ENCODE measurements around the gene WWC2.
"Not testable (repeated sequence)": the region's sequence is repeated elsewhere in the genome, so short reads cannot be mapped to it uniquely, and the experiment has no call there.

WWC2 gene

DNA sequence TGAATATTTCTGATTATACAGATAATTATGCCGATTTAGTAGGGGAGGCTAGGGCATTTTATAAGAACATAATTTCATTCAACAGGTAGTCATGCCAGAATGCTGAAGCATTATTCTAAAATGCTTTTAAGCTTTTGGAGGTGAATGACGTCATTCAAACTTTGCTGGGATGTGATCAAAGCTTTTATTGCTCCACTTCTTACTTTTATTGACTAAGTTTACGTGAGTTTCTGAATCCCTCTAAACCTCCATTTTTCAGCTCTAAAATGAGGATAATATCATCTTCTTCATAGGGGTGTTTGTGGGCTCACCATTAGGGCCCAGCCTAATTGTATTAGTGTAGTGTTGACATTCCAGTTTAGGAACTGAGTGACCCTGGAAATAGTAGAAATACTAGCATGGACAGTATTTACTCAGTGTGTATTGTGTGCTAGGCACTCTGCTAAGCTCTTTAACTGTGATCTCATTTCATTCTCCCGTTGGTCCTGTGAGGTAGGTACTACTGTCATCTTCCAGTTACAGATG is 3.0 kb downstream of the WWC2 start:
- no peak for DNase-seq

DNA sequence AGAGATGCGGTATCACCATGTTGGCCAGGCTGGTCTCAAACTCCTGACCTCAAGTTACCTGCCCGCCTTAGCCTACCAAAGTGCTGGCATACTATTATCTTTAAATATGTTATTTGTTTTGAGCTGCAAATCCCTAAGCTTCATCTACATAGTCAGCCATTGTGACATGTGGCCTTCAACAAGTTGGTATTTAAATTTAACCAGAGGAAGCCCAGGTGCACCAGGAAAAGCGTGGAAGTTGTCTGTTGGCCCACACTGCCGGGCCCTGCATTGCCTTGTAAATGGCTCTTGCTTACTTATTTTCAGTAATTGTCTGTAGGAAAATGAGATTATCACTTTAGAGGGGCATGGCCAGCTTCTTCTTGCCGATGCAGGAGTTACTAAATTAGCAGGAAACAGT is 6.0 kb downstream of the WWC2 start:
- no peak for DNase-seq

DNA sequence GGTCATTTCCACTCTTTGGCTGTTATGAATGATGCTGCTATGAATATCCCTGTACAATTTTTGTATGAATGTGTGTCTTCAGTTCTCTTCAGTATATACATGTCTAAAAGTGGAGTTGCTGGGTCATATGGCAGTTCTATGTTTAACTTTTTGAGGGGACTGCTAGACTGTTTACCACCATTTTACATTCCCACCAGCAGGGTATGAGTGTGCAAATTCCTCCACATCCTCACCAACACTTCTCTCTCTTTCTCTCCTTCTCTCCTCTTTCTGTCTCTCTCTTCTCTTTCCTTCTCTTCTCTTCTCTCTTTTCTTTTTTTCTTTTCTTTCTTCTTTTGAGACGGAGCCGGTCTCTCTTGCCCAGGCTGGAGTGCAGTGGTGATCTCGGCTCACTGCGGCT is 7.8 kb downstream of the WWC2 start:
- DNase-seq = peak; percentile 10

DNA sequence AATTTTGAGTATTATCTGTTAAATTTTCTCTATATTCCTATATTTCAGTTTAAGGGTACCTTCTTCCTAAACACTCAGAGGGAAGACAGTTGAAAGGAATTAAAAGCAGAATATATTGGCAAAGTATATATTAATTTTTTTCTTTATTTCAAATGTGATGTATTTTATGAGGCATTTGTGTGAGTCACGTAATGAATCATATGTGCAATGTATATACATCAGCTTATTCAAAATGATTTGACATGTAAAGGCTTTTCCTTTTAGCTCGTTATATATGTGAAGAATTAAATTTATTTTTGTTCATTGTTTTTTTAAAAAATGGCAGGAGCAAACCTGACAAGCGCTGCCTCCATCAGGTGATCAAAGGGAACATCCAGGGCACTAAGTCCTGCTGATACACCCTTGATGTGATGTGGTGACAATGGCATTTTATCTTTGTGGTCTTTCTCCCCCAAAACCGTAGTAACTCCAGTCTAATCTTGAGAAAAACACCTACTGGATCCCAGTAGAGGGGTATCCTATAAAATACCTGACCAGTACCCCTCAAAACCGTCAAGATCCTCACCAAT is 8.9 kb downstream of the WWC2 start:
- no peak for DNase-seq

DNA sequence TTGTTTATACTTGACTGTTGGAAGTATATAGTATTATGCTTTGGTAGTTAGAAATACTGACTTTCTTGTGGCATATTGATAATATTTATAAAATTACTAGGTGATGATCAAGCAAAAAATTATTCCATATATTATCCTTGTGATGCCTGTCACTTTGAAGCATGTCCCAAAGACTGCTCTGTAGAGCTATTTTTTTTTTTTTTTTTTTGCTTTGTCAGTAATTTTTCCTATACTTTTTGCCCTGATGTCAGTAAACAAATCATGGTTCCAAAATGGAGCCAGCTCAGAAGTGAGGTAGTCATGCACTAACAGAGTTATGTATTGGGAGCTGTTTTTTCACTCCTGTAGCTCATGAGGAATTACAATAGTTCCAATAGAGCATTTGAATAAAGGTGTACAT is 11.2 kb downstream of the WWC2 start:
- no peak for DNase-seq

DNA sequence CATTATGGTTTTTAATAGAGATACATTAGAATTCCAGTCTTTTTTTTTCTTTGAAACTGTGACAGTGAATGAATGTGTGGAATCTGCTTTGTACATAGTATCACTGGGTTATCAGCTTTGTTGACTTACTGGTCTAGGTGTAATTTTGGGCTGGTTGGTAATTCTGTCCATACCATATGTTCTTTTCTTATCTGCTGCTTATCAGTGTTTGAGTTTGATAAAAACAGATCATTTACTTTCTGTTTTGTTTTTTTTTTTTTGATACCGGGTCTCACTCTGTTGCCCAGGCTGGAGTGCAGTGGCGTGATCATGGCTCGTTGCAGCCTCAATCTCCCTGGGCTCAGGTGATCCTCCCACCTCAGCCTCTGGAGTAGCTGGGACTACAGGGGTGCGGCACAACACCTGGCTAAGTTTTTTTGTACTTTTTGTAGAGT is 12.4 kb downstream of the WWC2 start:
- no peak for DNase-seq

DNA sequence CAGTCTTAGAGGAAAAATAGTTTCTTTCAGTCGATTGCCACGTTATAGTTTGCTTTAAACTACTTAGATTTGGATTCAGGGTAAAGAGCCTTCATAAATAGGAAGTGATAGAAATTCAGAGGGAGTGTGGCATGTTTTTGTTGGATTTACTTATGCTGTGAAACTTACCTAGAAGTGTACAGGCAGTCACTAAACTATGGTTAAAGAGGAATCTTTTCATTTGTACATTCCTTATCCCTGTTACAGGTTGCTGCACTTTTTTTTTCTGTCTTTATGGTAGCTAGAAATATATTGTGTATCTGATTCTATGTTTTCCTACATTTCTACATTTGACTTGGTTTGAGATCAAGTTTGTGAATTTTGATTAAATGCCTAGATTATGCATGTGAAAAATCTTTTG is 19.1 kb downstream of the WWC2 start:
- no peak for DNase-seq

DNA sequence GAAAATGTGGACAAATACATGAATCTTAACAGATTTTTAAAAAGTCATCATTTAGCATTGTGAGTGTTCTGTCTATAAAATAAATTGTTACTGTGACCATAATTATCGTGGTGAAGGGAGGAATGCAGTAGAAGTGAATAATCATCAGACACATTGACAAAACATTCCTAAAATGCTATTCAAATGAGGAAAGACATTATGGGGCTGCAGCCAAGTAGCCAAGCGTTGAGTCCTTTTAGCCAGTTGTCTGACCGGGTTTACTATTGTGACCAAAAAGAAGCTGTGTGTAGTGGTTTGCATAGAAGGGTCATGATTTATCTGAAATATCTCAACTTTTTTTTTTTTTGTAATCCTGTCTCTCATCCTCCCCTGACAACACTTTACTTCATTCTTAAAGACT is 19.5 kb downstream of the WWC2 start:
- DNase-seq = peak; percentile 83

DNA sequence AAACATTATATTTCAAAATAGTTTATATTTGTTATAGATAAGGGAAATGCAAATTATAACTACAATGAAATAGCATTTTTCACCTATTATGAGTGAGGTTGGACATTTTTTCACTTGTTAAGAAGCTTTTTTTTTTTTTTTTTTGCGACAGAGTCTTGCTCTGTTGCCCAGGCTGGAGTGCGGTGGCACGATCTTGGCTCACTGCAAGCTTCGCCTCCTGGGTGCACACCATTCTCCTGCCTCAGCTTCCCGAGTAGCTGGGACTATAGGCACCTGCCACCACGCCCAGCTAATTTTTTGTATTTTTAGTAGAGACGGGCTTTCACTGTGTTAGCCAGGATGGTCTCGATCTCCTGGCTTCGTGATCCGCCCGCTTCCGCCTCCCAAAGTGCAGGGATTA is 22.6 kb downstream of the WWC2 start:
- DNase-seq = not testable (repeated sequence)

DNA sequence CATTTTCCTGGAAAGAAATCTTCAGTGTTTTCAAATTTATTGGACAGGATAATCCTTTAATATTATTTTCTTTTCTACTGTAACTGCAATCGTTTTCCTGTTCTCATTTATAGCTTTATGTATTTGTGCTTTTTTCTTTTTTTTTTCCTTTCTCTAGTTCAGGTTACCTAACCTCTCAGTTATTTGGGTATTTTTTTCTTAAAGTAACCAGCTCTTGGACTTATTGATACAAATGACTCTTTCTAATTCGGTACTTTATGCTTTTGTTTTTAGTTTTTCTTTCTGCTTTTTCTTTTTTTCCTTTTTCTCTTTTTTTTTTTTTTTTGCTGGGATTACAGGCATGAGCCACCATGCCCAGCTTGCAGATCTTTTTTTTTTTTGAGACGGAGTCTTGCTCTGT is 25.2 kb downstream of the WWC2 start:
- no peak for DNase-seq

DNA sequence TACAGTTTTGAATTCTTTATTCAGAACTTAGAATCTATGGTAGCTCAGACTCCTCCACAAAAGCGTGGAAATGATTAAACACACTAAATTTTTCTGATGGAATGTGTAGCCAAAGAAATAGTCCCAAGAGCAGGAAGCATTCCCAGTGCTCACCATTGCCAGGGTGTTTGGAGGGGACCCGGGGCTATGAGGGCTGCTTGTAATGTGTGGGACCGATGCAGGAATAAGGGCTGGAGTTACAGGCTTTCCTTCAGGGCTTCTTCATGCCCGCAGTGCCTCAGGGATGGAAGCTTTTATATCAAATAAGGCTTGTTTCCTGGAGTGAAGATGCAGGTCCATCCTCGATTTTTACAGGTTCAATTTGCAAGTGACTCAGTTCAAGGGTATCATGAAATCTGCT is 25.8 kb downstream of the WWC2 start:
- no peak for DNase-seq

DNA sequence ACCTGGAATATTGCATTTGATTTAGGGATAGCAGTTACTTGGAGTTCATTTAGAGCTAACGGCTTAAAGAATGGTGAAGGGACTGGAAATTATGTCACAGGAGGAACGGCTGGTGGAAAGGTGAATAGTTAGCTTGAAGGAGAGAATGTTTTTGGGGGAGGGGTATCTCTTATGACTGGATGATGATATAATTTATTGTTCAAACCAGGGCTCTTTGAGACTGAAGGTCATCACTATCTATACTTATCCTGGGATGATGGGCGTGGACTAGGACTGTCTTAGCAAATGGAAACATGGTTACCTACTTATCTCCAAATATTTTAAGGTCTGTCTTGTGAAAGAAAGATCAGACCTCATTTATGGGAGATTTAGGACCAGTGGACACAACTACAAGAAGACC is 30.1 kb downstream of the WWC2 start:
- DNase-seq = no peak

DNA sequence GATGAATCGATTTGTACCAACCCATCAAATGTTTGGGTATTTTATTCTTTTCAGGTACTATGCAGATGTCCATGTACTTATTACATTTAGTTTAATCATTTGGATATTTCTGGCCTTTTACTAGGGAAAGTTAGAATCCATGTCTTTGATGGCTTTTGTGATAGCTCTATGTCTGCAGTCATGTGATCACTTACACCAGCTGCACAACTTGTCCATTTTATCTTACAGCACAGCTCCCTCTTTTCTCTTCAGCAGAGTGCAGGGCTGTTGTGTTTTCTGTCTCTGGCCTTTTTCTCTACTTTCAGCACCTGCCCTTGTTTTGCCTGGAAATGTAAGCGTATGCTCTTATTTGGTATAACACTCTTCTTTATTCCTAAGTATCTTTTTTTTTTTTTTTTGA is 30.6 kb downstream of the WWC2 start:
- no peak for DNase-seq

DNA sequence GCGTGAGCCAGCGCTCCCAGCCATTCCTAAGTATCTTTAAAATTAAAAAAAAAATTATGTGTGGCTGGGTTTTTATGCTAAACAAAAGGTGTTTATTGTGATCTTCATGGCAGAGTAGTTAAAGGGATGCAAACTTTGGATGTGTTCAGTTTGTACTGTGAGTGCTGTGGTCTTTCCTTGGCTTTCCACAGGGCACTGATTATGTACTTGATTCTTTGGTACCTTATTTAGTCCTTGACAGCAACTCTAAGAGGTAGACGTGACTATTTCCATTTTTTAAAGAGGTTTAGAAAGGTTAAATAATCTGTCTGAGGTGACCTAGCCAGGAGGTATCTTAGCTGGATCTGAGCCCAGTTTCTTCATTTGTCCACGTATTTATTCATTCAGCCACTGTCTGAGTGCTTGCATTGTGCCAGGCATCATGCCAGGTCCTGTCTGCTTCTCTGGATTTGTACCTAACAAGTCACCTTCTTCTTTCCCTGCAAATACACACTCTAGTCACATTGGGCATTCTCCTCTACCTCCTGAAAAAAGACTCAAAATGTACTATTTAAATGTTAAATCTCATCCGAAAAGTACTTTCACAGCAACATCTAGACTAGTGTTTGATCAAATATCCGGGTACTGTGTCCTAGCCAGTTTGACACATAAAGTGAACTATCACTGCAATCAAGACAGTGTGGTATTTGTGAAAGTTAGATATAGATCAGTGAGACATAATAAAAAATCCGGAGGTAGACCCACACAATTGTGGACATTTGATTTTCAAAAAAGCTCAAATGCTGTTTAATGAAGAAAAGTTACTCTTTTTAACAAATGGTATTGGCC is 31.5 kb downstream of the WWC2 start:
- DNase-seq = no peak

DNA sequence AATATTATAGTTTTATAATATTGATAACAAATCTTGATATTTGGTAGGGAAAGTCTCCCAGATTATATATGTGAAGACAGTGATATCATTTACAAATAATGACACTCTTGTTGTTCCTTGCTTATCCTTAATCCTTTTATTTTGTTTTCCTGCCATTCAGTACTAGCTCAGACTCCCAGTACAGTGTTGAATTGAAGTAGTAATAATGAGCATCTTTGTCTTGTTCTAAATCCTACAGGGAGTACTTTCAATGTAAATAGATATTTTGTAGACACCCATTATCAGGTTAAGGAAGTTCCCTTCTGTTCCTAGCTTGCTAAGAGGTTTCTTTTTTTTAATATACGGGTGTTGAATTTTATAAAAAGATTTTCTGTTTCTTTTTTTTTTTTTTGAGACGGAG is 33.0 kb downstream of the WWC2 start:
- no peak for DNase-seq

DNA sequence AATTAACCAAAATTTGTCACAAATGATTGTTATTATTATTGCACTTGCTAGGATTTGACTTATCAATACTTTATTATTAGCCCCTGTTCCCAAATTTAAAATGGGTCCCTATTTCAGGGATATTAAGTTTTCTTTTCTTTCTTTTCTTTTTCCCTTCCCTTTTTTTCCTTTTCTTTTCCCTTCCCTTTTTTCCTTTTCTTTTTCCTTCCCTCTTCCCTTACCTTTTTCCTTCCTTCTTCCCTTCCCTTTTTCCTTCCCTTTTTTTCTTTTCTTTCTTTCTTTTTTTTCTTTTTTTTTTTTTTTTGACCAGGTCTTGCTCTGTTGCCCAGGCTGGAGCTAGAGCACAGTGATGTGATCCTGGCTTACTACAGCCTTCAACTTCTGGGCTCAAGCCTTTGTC is 33.8 kb downstream of the WWC2 start:
- DNase-seq = no peak

DNA sequence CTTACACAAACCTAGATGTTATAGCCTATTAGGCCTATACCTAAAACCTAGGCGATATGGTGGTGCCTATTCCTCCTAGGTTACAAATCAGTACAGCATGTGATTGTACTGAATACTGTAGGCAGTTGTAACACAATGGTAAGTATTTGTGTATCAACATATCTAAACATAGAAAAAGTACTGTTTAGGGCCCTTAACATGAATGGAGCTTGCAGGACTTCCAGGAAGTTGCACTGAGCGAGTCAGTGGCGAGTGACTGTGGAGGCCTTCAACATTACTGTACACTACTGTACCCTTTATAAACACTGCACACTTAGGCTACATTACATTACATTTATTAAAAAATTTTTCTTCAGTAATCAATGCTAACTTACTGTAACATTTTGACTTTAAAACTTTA is 37.8 kb downstream of the WWC2 start:
- no peak for DNase-seq

DNA sequence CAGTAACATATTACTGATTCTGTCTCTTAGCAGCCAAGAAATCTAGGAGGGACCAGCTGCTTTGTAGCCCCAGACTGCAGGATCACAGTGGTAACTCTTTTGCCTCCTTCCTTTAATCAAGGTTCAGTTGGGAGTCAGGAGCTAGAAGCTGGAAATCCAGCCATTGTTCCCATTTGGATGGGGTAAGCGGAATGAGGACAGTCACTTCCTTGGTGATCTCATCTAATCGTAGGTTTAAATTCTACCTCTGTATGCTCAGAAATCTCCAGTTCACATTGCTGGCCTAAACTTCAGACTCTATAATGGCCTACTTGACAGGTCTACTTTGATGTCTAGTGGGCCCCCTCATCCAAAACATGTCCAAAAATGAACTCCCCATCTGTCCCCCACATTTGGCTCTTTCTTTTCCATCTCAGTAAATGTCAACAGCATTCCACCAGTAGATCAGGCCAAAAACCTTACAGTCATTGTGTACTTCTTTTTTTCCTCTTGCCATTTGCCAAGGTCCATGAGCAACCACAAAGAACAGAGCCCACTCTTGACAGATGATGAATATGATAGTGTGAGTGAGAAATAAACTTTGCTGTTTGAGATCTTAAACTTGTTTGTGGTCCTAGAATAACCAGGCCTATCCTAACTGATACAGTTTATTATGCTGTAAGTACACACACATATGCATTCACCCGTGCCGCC is 40.1 kb downstream of the WWC2 start:
- no peak for DNase-seq

DNA sequence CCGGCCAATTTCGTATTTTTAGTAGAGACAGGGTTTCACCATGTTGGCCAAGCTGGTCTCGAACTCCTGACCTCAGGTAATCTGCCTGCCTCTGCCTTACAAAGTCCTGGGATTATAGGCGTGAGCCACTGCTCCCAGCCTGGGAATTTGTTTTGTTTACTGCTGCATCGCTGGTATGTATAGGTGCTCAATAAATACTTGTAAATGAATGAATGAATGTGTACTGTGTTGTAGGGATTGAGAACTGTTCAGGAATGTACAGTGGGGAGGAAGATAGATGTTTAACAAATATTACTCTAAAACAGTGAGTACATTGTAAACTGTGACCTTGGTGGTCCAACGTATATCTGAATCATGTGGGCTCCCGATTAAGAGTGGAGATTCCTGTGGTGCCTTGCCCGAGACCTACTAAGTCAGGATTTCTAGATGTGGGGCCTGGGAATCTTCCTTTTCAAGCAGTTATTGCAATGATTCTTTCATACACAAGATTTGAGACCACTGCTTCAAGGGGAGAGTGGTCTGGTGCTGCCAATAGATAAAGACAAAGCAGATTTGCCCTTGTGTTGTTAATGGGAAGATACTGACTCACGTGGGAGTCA is 41.0 kb downstream of the WWC2 start:
- DNase-seq = no peak

DNA sequence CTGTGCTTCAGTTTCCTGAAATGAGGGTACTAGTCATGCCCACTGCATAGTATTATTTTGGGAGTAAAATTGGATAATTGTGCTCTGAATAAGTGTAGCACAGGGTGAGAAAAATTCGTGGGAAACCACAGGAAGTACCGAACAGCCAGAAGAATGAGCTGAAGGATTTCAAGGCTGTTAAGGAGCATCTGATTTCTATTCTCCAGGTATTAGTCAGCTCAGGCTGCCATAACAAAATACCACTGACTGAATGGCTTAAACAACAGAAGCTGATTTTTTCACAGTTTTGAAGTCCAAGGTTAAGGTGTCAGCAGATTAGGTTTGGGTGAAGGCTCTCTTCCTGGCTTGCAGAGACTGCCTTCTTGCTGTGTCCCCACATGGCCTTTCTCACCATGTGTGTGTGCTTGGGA is 41.9 kb downstream of the WWC2 start:
- DNase-seq = peak; percentile 68

DNA sequence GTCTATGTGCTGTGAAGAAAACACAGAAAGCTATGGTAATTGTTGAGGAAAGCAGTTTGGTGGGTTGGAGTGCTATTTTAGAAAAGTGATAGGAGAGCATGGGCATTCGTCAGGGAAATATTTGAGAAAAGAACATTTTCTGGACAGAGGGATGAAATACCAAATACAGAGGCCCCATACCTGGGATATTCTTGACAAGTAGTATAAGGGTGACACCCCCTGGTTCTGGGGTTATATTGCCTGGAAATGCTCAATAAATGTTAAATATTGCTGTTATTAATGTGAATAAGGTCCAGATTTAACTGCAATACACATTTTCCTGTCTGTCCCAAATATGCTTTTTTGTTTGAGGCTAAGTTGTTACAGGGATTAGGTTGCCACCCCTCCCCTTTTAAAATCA is 42.9 kb downstream of the WWC2 start:
- no peak for DNase-seq

DNA sequence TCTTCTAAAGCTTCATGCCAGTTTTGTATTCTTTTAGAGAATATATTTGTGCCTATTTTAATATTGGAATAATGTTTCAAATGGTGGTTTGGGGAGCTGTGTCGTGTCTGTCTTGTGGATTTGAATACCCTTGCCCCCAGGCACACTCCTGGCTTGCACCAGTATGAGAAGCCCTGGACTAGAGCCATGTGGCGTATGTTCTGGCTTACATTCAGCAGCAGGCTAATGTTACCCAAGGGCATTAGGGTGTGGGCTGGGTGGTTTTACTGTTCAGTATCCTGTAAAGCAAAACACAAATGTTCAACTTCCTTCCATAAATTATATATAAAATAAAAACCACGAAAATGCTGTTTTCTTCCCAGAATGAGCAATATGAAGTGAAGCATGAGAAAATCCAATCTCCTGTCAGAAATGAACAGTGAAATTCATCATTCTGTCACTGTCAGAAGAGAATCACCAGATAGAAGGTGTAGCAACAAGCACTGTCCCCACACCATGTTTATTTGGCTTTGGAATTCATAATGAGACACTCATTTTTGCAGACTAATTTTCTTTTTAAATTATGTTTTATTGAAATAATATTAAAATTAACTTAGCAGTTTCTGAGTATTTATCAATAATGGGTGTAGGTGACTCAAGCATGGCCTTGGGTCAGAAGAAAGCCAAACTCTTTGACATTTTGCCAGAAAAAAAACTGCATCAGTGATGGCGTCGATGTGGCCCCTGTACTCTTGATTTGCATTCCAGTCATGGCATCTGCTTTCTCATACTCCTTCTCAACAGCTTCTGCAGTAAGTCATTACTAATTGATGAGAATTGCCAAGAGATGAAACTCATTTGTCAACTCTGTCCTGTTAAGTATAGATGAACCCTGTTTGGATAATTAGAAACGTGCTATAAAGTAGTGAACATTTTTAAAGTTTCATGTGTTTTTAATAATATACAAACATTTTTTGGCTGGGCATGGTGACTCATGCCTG is 43.8 kb downstream of the WWC2 start:
- DNase-seq = peak; percentile 55
